ENCODE data around the gene DYNC1I2. TPM values are rescaled to one million over a fixed set of nuclear protein-coding genes. Genes with fewer than 3 reads are reported as not detected.
"Not testable (repeated sequence)": the region's sequence is repeated elsewhere in the genome, so short reads cannot be mapped to it uniquely, and the experiment has no call there.

Gene DYNC1I2
- total RNA-seq, 1 experiment from 2014 or later, result 48.4 TPM

GRCh38 chr2:171747371-171747770 is 60.1 kb downstream of the DYNC1I2 start:
- Histone ChIP-seq H3K36me3 (ENCODE audit: insufficient read depth, low read length) (0 out of 2 replicates have a peak, but pooled peaks cover 7% of the 10 kb centered on the region), H3K27me3 (ENCODE audit: low read length) (no peaks in the 10 kb centered on the region), H4K20me1 (ENCODE audit: insufficient read depth, low read depth, low read length) (no peaks in the 10 kb centered on the region), H3K79me2 (ENCODE audit: low read length) (no peaks in the 10 kb centered on the region), H3K4me1 (ENCODE audit: low read length) (peaks cover 22% of the 10 kb centered on the region), H3K9ac (ENCODE audit: low read length) (no peak overlapping the region), H3K9me2 (replicated peaks; ENCODE audit: insufficient read depth, low read length) (no peaks in the 10 kb centered on the region), H3K4me3 (ENCODE audit: low read length) (no peak overlapping the region), H2AFZ (ENCODE audit: low read length) (no peak overlapping the region), H3K9me3 (ENCODE audit: low read length) (no peaks in the 10 kb centered on the region), H3K4me2 (ENCODE audit: low read depth, low read length, poor library complexity, severe bottlenecking) (no peak overlapping the region), H3K27ac (ENCODE audit: low read length) (no peak overlapping the region)
- no peak for DNase-seq

DNA sequence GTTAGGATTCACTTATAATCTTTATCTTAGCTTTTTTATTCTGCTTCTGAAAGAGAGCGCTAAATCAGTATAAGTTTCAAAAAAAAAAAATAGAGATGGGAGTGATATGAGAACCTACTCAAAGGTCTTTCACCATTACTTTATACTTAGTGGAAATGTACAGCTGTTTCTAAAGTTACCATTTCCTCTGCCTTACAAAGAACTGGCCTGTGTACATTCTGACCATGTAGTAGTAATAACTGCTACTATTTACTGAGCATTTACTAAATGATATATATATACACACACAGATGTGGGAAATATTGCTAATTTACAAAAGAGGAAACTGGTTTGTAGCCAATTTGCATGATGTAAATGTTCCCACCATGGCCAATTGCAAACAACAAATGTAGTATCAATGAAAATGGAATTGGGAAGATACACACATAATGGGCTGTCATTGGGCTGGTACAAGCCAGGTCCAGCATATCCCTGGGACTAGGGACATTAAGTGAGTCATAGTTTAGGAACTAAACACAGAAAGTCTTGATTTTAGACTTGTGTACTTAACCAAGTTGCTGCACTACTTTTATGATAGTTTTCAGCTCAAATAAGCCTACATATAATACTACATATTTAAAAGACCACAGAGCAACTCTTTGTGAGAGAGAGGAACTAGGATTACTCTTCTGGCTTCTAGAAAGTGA is 67.1 kb downstream of the DYNC1I2 start:
- H2AFZ ChIP-seq (ENCODE audit: low read length), result no peak overlapping the region
- no peaks in the 10 kb centered on the region for H3K36me3 ChIP-seq (ENCODE audit: insufficient read depth, low read length)
- no peak overlapping the region for H3K27ac ChIP-seq (ENCODE audit: low read length)
- no peaks in the 10 kb centered on the region for H3K9me3 ChIP-seq (ENCODE audit: low read length)
- no peaks in the 10 kb centered on the region for H3K9me2 ChIP-seq (replicated peaks; ENCODE audit: insufficient read depth, low read length)
- no peak overlapping the region for H3K4me3 ChIP-seq (ENCODE audit: low read length)
- no peak overlapping the region for H3K4me2 ChIP-seq (ENCODE audit: low read depth, low read length, poor library complexity, severe bottlenecking)
- H3K27me3 ChIP-seq (ENCODE audit: low read length), result no peaks in the 10 kb centered on the region
- no peaks in the 10 kb centered on the region for H4K20me1 ChIP-seq (ENCODE audit: insufficient read depth, low read depth, low read length)
- DNase-seq, result no peak
- no peak overlapping the region for H3K9ac ChIP-seq (ENCODE audit: low read length)
- H3K79me2 ChIP-seq (ENCODE audit: low read length), result no peaks in the 10 kb centered on the region
- H3K4me1 ChIP-seq (ENCODE audit: low read length), result no peaks in the 10 kb centered on the region

GRCh38 chr2:171758762-171759161 is 71.5 kb downstream of the DYNC1I2 start:
- H3K4me2 ChIP-seq (ENCODE audit: low read depth, low read length, poor library complexity, severe bottlenecking); H4K20me1 ChIP-seq (ENCODE audit: insufficient read depth, low read depth, low read length); H3K9me3 ChIP-seq (ENCODE audit: low read length); H3K9me2 ChIP-seq (replicated peaks; ENCODE audit: insufficient read depth, low read length); H3K4me3 ChIP-seq (ENCODE audit: low read length); H3K27me3 ChIP-seq (ENCODE audit: low read length); H3K27ac ChIP-seq (ENCODE audit: low read length); H3K9ac ChIP-seq (ENCODE audit: low read length); H3K4me1 ChIP-seq (ENCODE audit: low read length); DNase-seq; H2AFZ ChIP-seq (ENCODE audit: low read length); H3K79me2 ChIP-seq (ENCODE audit: low read length): not testable (repeated sequence)
- H3K36me3 ChIP-seq (ENCODE audit: insufficient read depth, low read length), result peaks cover 14% of the 10 kb centered on the region

- not testable (repeated sequence) for H3K9me2 ChIP-seq (replicated peaks; ENCODE audit: insufficient read depth, low read length); H3K4me2 ChIP-seq (ENCODE audit: low read depth, low read length, poor library complexity, severe bottlenecking); H3K27me3 ChIP-seq (ENCODE audit: low read length); H3K27ac ChIP-seq (ENCODE audit: low read length); H2AFZ ChIP-seq (ENCODE audit: low read length); H3K79me2 ChIP-seq (ENCODE audit: low read length); DNase-seq; H3K9ac ChIP-seq (ENCODE audit: low read length); H3K4me1 ChIP-seq (ENCODE audit: low read length); H4K20me1 ChIP-seq (ENCODE audit: insufficient read depth, low read depth, low read length); H3K9me3 ChIP-seq (ENCODE audit: low read length); H3K4me3 ChIP-seq (ENCODE audit: low read length)
- H3K36me3 ChIP-seq (ENCODE audit: insufficient read depth, low read length), result peaks cover 14% of the 10 kb centered on the region
Measured at GRCh38 chr2:171761176-171761575, 73.9 kb downstream of the DYNC1I2 start.

DNA sequence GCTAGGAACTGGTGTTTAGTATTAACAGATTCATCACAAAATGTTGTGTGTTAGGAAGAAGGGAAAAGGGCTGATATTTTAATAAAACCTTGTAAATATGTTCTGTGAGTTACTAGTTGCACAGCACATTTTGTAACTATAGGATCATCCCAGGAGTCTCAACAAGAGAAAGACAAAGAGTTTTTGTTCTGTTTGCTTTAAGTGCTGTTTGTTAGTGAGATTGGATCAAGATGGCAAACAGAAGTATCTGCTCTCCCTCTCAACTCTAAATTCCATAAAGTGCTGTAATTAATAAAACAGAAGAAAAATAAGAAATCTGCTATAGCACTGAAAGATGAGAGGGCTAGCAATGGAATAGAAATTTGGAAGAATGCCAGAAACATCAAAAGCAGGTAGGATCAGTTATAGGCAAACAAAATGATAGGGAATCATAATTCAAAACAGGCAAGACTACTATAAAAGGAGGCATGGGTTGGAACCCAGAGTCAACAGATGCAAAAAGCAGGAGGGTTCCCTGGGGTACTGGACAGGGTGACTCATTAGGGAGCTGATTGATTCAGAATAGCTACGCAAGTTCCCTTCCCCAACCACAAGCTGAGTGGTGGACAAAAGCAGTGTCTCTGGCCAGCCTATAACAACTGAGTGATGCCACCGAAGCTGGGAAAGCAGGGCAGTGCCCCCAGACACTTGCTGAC is 75.8 kb downstream of the DYNC1I2 start:
- Histone ChIP-seq H3K9ac (ENCODE audit: low read length) (no peak overlapping the region), H3K36me3 (ENCODE audit: insufficient read depth, low read length) (peaks cover 22% of the 10 kb centered on the region), H3K27ac (ENCODE audit: low read length) (no peak overlapping the region), H3K9me2 (replicated peaks; ENCODE audit: insufficient read depth, low read length) (no peaks in the 10 kb centered on the region), H3K9me3 (ENCODE audit: low read length) (no peaks in the 10 kb centered on the region), H3K27me3 (ENCODE audit: low read length) (no peaks in the 10 kb centered on the region), H3K4me2 (ENCODE audit: low read depth, low read length, poor library complexity, severe bottlenecking) (no peak overlapping the region), H2AFZ (ENCODE audit: low read length) (no peak overlapping the region), H3K79me2 (ENCODE audit: low read length) (no peaks in the 10 kb centered on the region), H3K4me3 (ENCODE audit: low read length) (no peak overlapping the region), H3K4me1 (ENCODE audit: low read length) (no peaks in the 10 kb centered on the region), H4K20me1 (ENCODE audit: insufficient read depth, low read depth, low read length) (no peaks in the 10 kb centered on the region)
- no peak for DNase-seq

- H3K4me1 ChIP-seq (ENCODE audit: low read length), result no peaks in the 10 kb centered on the region
- no peak overlapping the region for H3K4me3 ChIP-seq (ENCODE audit: low read length)
- no peaks in the 10 kb centered on the region for H3K9me2 ChIP-seq (replicated peaks; ENCODE audit: insufficient read depth, low read length)
- H3K9ac ChIP-seq (ENCODE audit: low read length), result no peak overlapping the region
- no peak overlapping the region for H2AFZ ChIP-seq (ENCODE audit: low read length)
- no peaks in the 10 kb centered on the region for H3K9me3 ChIP-seq (ENCODE audit: low read length)
- H3K36me3 ChIP-seq (ENCODE audit: insufficient read depth, low read length), result peaks cover 22% of the 10 kb centered on the region
- H3K27ac ChIP-seq (ENCODE audit: low read length), result no peak overlapping the region
- H3K79me2 ChIP-seq (ENCODE audit: low read length), result no peaks in the 10 kb centered on the region
- H4K20me1 ChIP-seq (ENCODE audit: insufficient read depth, low read depth, low read length), result no peaks in the 10 kb centered on the region
- DNase-seq, result no peak
- H3K27me3 ChIP-seq (ENCODE audit: low read length), result no peaks in the 10 kb centered on the region
- no peak overlapping the region for H3K4me2 ChIP-seq (ENCODE audit: low read depth, low read length, poor library complexity, severe bottlenecking)
Measured at GRCh38 chr2:171763602-171764001, 76.3 kb downstream of the DYNC1I2 start.

- Histone ChIP-seq H3K79me2 (ENCODE audit: low read length) (no peaks in the 10 kb centered on the region), H3K9me2 (replicated peaks; ENCODE audit: insufficient read depth, low read length) (no peaks in the 10 kb centered on the region), H4K20me1 (ENCODE audit: insufficient read depth, low read depth, low read length) (no peaks in the 10 kb centered on the region), H3K4me1 (ENCODE audit: low read length) (no peaks in the 10 kb centered on the region), H3K27ac (ENCODE audit: low read length) (no peak overlapping the region), H3K4me2 (ENCODE audit: low read depth, low read length, poor library complexity, severe bottlenecking) (no peak overlapping the region), H3K27me3 (ENCODE audit: low read length) (no peaks in the 10 kb centered on the region), H3K9ac (ENCODE audit: low read length) (no peak overlapping the region), H3K36me3 (ENCODE audit: insufficient read depth, low read length) (peaks cover 27% of the 10 kb centered on the region), H3K9me3 (ENCODE audit: low read length) (peaks cover 4% of the 10 kb centered on the region), H2AFZ (ENCODE audit: low read length) (no peak overlapping the region), H3K4me3 (ENCODE audit: low read length) (no peak overlapping the region)
- DNase-seq, result no peak
Measured at GRCh38 chr2:171771463-171771862, 84.2 kb downstream of the DYNC1I2 start.

GRCh38 chr2:171772373-171772772 is 85.1 kb downstream of the DYNC1I2 start:
- peaks cover 26% of the 10 kb centered on the region for H3K36me3 ChIP-seq (ENCODE audit: insufficient read depth, low read length)
- H3K4me2 ChIP-seq (ENCODE audit: low read depth, low read length, poor library complexity, severe bottlenecking), result no peak overlapping the region
- peaks cover 4% of the 10 kb centered on the region for H3K9me3 ChIP-seq (ENCODE audit: low read length)
- H2AFZ ChIP-seq (ENCODE audit: low read length), result no peak overlapping the region
- H3K27ac ChIP-seq (ENCODE audit: low read length), result no peak overlapping the region
- H3K4me1 ChIP-seq (ENCODE audit: low read length), result no peaks in the 10 kb centered on the region
- no peaks in the 10 kb centered on the region for H3K27me3 ChIP-seq (ENCODE audit: low read length)
- H3K9me2 ChIP-seq (replicated peaks; ENCODE audit: insufficient read depth, low read length), result no peaks in the 10 kb centered on the region
- H3K9ac ChIP-seq (ENCODE audit: low read length), result no peak overlapping the region
- H3K4me3 ChIP-seq (ENCODE audit: low read length), result no peak overlapping the region
- no peak for DNase-seq
- no peaks in the 10 kb centered on the region for H3K79me2 ChIP-seq (ENCODE audit: low read length)
- no peaks in the 10 kb centered on the region for H4K20me1 ChIP-seq (ENCODE audit: insufficient read depth, low read depth, low read length)
